Measurements from ENCODE around the gene TNFRSF1B.
"Not testable (repeated sequence)": the region's sequence is repeated elsewhere in the genome, so short reads cannot be mapped to it uniquely, and the experiment has no call there.

Gene TNFRSF1B

GRCh38 chr1:12194666-12195216, 27.9 kb downstream of the TNFRSF1B start:
- DNase-seq = no peak

GRCh38 chr1:12195416-12195815, 28.6 kb downstream of the TNFRSF1B start:
- DNase-seq = no peak

- DNase-seq = no peak
These were observed 30.1 kb downstream of the TNFRSF1B start for GRCh38 chr1:12196641-12197482.

GRCh38 chr1:12197483-12197880, 30.7 kb downstream of the TNFRSF1B start:
- no peak for DNase-seq

GRCh38 chr1:12200208-12200607, 33.4 kb downstream of the TNFRSF1B start:
- DNase-seq = no peak

- no peak for DNase-seq
These were observed 34.8 kb downstream of the TNFRSF1B start for GRCh38 chr1:12201352-12202189.

GRCh38 chr1:12202190-12202497, 35.4 kb downstream of the TNFRSF1B start:
- no peak for DNase-seq

- DNase-seq = no peak
These were observed 35.8 kb downstream of the TNFRSF1B start for GRCh38 chr1:12202577-12202976.

- no peak for DNase-seq
These were observed 36.6 kb downstream of the TNFRSF1B start for GRCh38 chr1:12203216-12204007.

GRCh38 chr1:12204140-12204539, 37.3 kb downstream of the TNFRSF1B start:
- DNase-seq = no peak

- DNase-seq = no peak
These were observed 38.2 kb downstream of the TNFRSF1B start for GRCh38 chr1:12204754-12205658.

- DNase-seq = no peak
These were observed 39.4 kb downstream of the TNFRSF1B start for GRCh38 chr1:12206238-12206637.

GRCh38 chr1:12206792-12207424, 40.1 kb downstream of the TNFRSF1B start:
- no peak for DNase-seq

GRCh38 chr1:12208271-12208670, 41.5 kb downstream of the TNFRSF1B start:
- DNase-seq = no peak

- DNase-seq = peak; percentile 64
These were observed 42.1 kb downstream of the TNFRSF1B start for GRCh38 chr1:12208764-12209494.

GRCh38 chr1:12209495-12209832, 42.7 kb downstream of the TNFRSF1B start:
- DNase-seq = no peak

GRCh38 chr1:12215118-12215961, 48.5 kb downstream of the TNFRSF1B start:
- no peak for DNase-seq

GRCh38 chr1:12219800-12220199, 53.0 kb downstream of the TNFRSF1B start:
- DNase-seq = no peak

GRCh38 chr1:12220890-12221289, 54.1 kb downstream of the TNFRSF1B start:
- no peak for DNase-seq

GRCh38 chr1:12222700-12223099, 55.9 kb downstream of the TNFRSF1B start:
- not testable (repeated sequence) for DNase-seq
